K562 (cell line): ENCODE measurements around the gene ST6GAL1. TPM values are rescaled to one million over a fixed set of nuclear protein-coding genes. Genes with fewer than 3 reads are reported as not detected.

Source experiments
- CBFA2T3 ChIP-seq: fragments of 450-650 bp; IDR thresholded peaks from 2 replicates; pipeline ENCODE4 v1.6.1; 2017
- COPS2 ChIP-seq: fragments of 450-650 bp; conservative IDR thresholded peaks from 2 replicates; pipeline ENCODE4 v1.6.1; 2016; ENCODE audit warnings: mild to moderate bottlenecking, moderate library complexity
- PPARD ChIP-seq: fragments of 250-450 bp; sonication (Bioruptor Pico); IDR thresholded peaks from 2 replicates; pipeline ENCODE4 v1.8.0; 2022; ENCODE audit warnings: inconsistent platforms, mild to moderate bottlenecking, moderate library complexity
- SMARCE1 ChIP-seq: fragments of 450-650 bp; IDR thresholded peaks from 2 replicates; pipeline ENCODE4 v1.7.1; 2016; ENCODE audit warnings: mild to moderate bottlenecking
- ZNF407 ChIP-seq: fragments of 450-650 bp; IDR thresholded peaks from 2 replicates; pipeline ENCODE4 v1.6.1; 2016; ENCODE audit warnings: low read depth
- polyA plus RNA-seq, 8 experiments: library from polyadenylated mRNA; depleted of rRNA in 4 of 8; stranded (reverse) in 5 of 8; unstranded in 3 of 8; fragments of >200 nt; fragmentation: Nextera tagmentation in 2 of 8; fragmentation: Illumina TruSeq in 1 of 8; extraction: Ambion mirVana in 2 of 8; extraction: Trizol in 1 of 8; gene quantifications; 2 replicates each; pipeline versions ENCODE4 v1.2.1 to v1.2.3, GENCODE V29; 2011 to 2014; ENCODE audit warnings: inconsistent platforms in 1 of 8, missing spikeins in 1 of 8
- total RNA-seq, 7 experiments: library from RNA; depleted of rRNA in 6 of 7; stranded (reverse); fragments of >200 nt in 6 of 7; fragmentation: Illumina TruSeq in 2 of 7; extraction: Trizol in 2 of 7; gene quantifications; 2 replicates each; pipeline versions ENCODE4 v1.2.1 to v1.2.3, GENCODE V29; 2011 to 2021; ENCODE audit warnings: low replicate concordance in 1 of 7
- TF ChIP-seq, protein P1 (sequence below): fragments of 450-650 bp; IDR thresholded peaks from 2 replicates; pipeline ENCODE4 v1.6.1; 2016; ENCODE audit warnings: mild to moderate bottlenecking, moderate library complexity

ST6GAL1 gene
- total and polyA plus RNA-seq, 9 of the 15 experiments (the other 6 are each of a cell fraction or from before 2014, with no cell fraction given), result 31.9 to 145 (median 71.0) TPM

- TF ChIP-seq ZNF407, result no peak
- TF ChIP-seq COPS2, result no peak
- TF ChIP-seq CBFA2T3, result peak; percentile 35; the same call in 1 of the 2 replicates
- no peak for TF ChIP-seq PPARD (CRISPR knock-in tag)
- TF ChIP-seq, protein P1, sequence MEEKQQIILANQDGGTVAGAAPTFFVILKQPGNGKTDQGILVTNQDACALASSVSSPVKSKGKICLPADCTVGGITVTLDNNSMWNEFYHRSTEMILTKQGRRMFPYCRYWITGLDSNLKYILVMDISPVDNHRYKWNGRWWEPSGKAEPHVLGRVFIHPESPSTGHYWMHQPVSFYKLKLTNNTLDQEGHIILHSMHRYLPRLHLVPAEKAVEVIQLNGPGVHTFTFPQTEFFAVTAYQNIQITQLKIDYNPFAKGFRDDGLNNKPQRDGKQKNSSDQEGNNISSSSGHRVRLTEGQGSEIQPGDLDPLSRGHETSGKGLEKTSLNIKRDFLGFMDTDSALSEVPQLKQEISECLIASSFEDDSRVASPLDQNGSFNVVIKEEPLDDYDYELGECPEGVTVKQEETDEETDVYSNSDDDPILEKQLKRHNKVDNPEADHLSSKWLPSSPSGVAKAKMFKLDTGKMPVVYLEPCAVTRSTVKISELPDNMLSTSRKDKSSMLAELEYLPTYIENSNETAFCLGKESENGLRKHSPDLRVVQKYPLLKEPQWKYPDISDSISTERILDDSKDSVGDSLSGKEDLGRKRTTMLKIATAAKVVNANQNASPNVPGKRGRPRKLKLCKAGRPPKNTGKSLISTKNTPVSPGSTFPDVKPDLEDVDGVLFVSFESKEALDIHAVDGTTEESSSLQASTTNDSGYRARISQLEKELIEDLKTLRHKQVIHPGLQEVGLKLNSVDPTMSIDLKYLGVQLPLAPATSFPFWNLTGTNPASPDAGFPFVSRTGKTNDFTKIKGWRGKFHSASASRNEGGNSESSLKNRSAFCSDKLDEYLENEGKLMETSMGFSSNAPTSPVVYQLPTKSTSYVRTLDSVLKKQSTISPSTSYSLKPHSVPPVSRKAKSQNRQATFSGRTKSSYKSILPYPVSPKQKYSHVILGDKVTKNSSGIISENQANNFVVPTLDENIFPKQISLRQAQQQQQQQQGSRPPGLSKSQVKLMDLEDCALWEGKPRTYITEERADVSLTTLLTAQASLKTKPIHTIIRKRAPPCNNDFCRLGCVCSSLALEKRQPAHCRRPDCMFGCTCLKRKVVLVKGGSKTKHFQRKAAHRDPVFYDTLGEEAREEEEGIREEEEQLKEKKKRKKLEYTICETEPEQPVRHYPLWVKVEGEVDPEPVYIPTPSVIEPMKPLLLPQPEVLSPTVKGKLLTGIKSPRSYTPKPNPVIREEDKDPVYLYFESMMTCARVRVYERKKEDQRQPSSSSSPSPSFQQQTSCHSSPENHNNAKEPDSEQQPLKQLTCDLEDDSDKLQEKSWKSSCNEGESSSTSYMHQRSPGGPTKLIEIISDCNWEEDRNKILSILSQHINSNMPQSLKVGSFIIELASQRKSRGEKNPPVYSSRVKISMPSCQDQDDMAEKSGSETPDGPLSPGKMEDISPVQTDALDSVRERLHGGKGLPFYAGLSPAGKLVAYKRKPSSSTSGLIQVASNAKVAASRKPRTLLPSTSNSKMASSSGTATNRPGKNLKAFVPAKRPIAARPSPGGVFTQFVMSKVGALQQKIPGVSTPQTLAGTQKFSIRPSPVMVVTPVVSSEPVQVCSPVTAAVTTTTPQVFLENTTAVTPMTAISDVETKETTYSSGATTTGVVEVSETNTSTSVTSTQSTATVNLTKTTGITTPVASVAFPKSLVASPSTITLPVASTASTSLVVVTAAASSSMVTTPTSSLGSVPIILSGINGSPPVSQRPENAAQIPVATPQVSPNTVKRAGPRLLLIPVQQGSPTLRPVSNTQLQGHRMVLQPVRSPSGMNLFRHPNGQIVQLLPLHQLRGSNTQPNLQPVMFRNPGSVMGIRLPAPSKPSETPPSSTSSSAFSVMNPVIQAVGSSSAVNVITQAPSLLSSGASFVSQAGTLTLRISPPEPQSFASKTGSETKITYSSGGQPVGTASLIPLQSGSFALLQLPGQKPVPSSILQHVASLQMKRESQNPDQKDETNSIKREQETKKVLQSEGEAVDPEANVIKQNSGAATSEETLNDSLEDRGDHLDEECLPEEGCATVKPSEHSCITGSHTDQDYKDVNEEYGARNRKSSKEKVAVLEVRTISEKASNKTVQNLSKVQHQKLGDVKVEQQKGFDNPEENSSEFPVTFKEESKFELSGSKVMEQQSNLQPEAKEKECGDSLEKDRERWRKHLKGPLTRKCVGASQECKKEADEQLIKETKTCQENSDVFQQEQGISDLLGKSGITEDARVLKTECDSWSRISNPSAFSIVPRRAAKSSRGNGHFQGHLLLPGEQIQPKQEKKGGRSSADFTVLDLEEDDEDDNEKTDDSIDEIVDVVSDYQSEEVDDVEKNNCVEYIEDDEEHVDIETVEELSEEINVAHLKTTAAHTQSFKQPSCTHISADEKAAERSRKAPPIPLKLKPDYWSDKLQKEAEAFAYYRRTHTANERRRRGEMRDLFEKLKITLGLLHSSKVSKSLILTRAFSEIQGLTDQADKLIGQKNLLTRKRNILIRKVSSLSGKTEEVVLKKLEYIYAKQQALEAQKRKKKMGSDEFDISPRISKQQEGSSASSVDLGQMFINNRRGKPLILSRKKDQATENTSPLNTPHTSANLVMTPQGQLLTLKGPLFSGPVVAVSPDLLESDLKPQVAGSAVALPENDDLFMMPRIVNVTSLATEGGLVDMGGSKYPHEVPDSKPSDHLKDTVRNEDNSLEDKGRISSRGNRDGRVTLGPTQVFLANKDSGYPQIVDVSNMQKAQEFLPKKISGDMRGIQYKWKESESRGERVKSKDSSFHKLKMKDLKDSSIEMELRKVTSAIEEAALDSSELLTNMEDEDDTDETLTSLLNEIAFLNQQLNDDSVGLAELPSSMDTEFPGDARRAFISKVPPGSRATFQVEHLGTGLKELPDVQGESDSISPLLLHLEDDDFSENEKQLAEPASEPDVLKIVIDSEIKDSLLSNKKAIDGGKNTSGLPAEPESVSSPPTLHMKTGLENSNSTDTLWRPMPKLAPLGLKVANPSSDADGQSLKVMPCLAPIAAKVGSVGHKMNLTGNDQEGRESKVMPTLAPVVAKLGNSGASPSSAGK, result peak; percentile 56
- TF ChIP-seq SMARCE1, result 0 out of 2 replicates have a peak, but pooled peaks have one; percentile 28
Observed at GRCh38 chr3:186915806-186916796, 14.2 kb upstream of the ST6GAL1 start (continued).
